ENCODE data around the gene SGO1.

DNA sequence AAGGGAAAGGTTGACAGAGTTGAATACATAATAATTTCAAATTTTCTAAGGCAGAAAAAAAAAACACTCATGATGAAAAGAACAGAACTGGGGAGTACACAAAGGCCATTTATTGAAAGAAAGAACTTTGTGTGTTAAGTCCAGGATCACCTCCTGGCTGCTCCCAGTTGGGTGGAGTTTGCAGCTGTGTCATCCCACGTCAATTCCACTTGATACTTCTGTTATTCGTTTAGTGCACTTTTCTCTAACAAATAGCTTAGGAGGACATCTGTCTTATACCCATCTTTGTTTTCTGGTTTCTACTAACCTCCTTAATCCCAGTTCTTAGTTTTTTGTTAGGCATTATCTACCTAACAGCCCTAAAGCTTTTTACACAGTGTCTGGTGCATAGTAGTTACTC, 44.7 kb downstream of the SGO1 start:
- no peak for TF ChIP-seq POLR2A (IDR thresholded peaks at IDR 0.05)
- TF ChIP-seq EP300 (IDR thresholded peaks at IDR 0.05) = no peak
- TF ChIP-seq, protein P1, sequence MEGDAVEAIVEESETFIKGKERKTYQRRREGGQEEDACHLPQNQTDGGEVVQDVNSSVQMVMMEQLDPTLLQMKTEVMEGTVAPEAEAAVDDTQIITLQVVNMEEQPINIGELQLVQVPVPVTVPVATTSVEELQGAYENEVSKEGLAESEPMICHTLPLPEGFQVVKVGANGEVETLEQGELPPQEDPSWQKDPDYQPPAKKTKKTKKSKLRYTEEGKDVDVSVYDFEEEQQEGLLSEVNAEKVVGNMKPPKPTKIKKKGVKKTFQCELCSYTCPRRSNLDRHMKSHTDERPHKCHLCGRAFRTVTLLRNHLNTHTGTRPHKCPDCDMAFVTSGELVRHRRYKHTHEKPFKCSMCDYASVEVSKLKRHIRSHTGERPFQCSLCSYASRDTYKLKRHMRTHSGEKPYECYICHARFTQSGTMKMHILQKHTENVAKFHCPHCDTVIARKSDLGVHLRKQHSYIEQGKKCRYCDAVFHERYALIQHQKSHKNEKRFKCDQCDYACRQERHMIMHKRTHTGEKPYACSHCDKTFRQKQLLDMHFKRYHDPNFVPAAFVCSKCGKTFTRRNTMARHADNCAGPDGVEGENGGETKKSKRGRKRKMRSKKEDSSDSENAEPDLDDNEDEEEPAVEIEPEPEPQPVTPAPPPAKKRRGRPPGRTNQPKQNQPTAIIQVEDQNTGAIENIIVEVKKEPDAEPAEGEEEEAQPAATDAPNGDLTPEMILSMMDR (IDR thresholded peaks at IDR 0.05) = no peak
- TF ChIP-seq POLR2AphosphoS5 (IDR thresholded peaks at IDR 0.05) = no peak
